ENCODE measurements around the gene CD2BP2. TPM values are rescaled to one million over a fixed set of nuclear protein-coding genes. Genes with fewer than 3 reads are reported as not detected.

Gene CD2BP2
- total RNA-seq, 1 donor from 2014 or later: 93.2 TPM

- Mint-ChIP-seq H3K4me3 (no peak overlapping the region), H3K27me3 (no peaks in the 10 kb centered on the region), H3K4me1 (peaks cover 30% of the 10 kb centered on the region), H3K36me3 (ENCODE audit: low read depth) (peaks cover 50% of the 10 kb centered on the region), H3K9me3 (no peaks in the 10 kb centered on the region), H3K27ac (no peak overlapping the region)
- DNase-seq: no peak
- intact Hi-C loops (cut with micrococcal nuclease): no loop called here
These were observed 4.7 kb upstream of the CD2BP2 start for GRCh38 chr16:30359871-30360170.

GRCh38 chr16:30358990-30359870, 4.1 kb upstream of the CD2BP2 start:
- no peaks in the 10 kb centered on the region for H3K9me3 Mint-ChIP-seq
- H3K36me3 Mint-ChIP-seq (ENCODE audit: low read depth): peaks cover 49% of the 10 kb centered on the region
- peaks cover 29% of the 10 kb centered on the region for H3K4me1 Mint-ChIP-seq
- H3K4me3 Mint-ChIP-seq: no peak overlapping the region
- intact Hi-C loops (cut with micrococcal nuclease): no loop called here
- DNase-seq: peak; percentile 56
- H3K27me3 Mint-ChIP-seq: no peaks in the 10 kb centered on the region
- no peak overlapping the region for H3K27ac Mint-ChIP-seq

- Mint-ChIP-seq H3K4me3 (no peak overlapping the region), H3K4me1 (peaks cover 32% of the 10 kb centered on the region), H3K27ac (no peak overlapping the region), H3K27me3 (no peaks in the 10 kb centered on the region), H3K36me3 (ENCODE audit: low read depth) (peaks cover 50% of the 10 kb centered on the region), H3K9me3 (no peaks in the 10 kb centered on the region)
- intact Hi-C loops (cut with micrococcal nuclease): no loop called here
- peak; percentile 57 for DNase-seq
These were observed 3.4 kb upstream of the CD2BP2 start for GRCh38 chr16:30358577-30358936.

GRCh38 chr16:30357715-30358576, 2.8 kb upstream of the CD2BP2 start:
- Mint-ChIP-seq H3K36me3 (ENCODE audit: low read depth) (peaks cover 49% of the 10 kb centered on the region), H3K27ac (no peak overlapping the region), H3K4me3 (no peak overlapping the region), H3K27me3 (no peaks in the 10 kb centered on the region), H3K4me1 (peaks cover 30% of the 10 kb centered on the region), H3K9me3 (no peaks in the 10 kb centered on the region)
- intact Hi-C loops (cut with micrococcal nuclease): no loop called here
- peak; percentile 56 for DNase-seq

- peaks cover 28% of the 10 kb centered on the region for H3K4me1 Mint-ChIP-seq
- DNase-seq: peak; percentile 57
- no peaks in the 10 kb centered on the region for H3K9me3 Mint-ChIP-seq
- H3K27me3 Mint-ChIP-seq: no peaks in the 10 kb centered on the region
- peaks cover 51% of the 10 kb centered on the region for H3K36me3 Mint-ChIP-seq (ENCODE audit: low read depth)
- intact Hi-C loops (cut with micrococcal nuclease): no loop called here
- H3K27ac Mint-ChIP-seq: peak overlapping the region; percentile 78
- H3K4me3 Mint-ChIP-seq: peak overlapping the region; percentile 16
These were observed 2.1 kb upstream of the CD2BP2 start for GRCh38 chr16:30357085-30357714.

- peak; percentile 70 for DNase-seq
- no peaks in the 10 kb centered on the region for H3K27me3 Mint-ChIP-seq
- peaks cover 30% of the 10 kb centered on the region for H3K4me1 Mint-ChIP-seq
- intact Hi-C loops (cut with micrococcal nuclease): no loop called here
- H3K9me3 Mint-ChIP-seq: no peaks in the 10 kb centered on the region
- peak overlapping the region; percentile 89 for H3K27ac Mint-ChIP-seq
- H3K4me3 Mint-ChIP-seq: peak overlapping the region; percentile 90
- H3K36me3 Mint-ChIP-seq (ENCODE audit: low read depth): peaks cover 53% of the 10 kb centered on the region
These were observed 1.4 kb upstream of the CD2BP2 start for GRCh38 chr16:30356401-30357084.

GRCh38 chr16:30355954-30356308, 823 bp upstream of the CD2BP2 start:
- peak; percentile 76 for DNase-seq
- Mint-ChIP-seq H3K27ac (peak overlapping the region; percentile 89), H3K36me3 (ENCODE audit: low read depth) (peaks cover 57% of the 10 kb centered on the region), H3K27me3 (no peaks in the 10 kb centered on the region), H3K9me3 (no peaks in the 10 kb centered on the region), H3K4me3 (peak overlapping the region; percentile 90), H3K4me1 (peaks cover 30% of the 10 kb centered on the region)
- intact Hi-C loops (cut with micrococcal nuclease): loop anchor here (1.0 to 2.0 kb wide), 2 partner anchors 14 to 21 kb away; partner anchors contain the start of gene TBC1D10B

- H3K4me3 Mint-ChIP-seq: peak overlapping the region; percentile 90
- H3K27me3 Mint-ChIP-seq: no peaks in the 10 kb centered on the region
- DNase-seq: no peak
- no peaks in the 10 kb centered on the region for H3K9me3 Mint-ChIP-seq
- peak overlapping the region; percentile 89 for H3K27ac Mint-ChIP-seq
- intact Hi-C loops (cut with micrococcal nuclease): loop anchor here (1.0 to 2.0 kb wide), 2 partner anchors 16 to 20 kb away; partner anchors contain the start of gene TBC1D10B
- peaks cover 43% of the 10 kb centered on the region for H3K4me1 Mint-ChIP-seq
- peaks cover 58% of the 10 kb centered on the region for H3K36me3 Mint-ChIP-seq (ENCODE audit: low read depth)
These were observed 525 bp downstream of the CD2BP2 start for GRCh38 chr16:30354423-30355143.

GRCh38 chr16:30353438-30354129, 1.5 kb downstream of the CD2BP2 start:
- DNase-seq: peak; percentile 61
- H3K27me3 Mint-ChIP-seq: no peaks in the 10 kb centered on the region
- intact Hi-C loops (cut with micrococcal nuclease): loop anchor here (2.0 kb wide), 1 partner anchor 19 kb away; no protein-coding TSS in a partner anchor
- peaks cover 65% of the 10 kb centered on the region for H3K36me3 Mint-ChIP-seq (ENCODE audit: low read depth)
- peaks cover 44% of the 10 kb centered on the region for H3K4me1 Mint-ChIP-seq
- H3K4me3 Mint-ChIP-seq: peak overlapping the region; percentile 90
- peak overlapping the region; percentile 60 for H3K27ac Mint-ChIP-seq
- H3K9me3 Mint-ChIP-seq: no peaks in the 10 kb centered on the region

GRCh38 chr16:30352488-30353401, 2.4 kb downstream of the CD2BP2 start:
- Mint-ChIP-seq H3K4me3 (peak overlapping the region; percentile 37), H3K9me3 (no peaks in the 10 kb centered on the region), H3K27me3 (no peaks in the 10 kb centered on the region), H3K4me1 (peaks cover 44% of the 10 kb centered on the region), H3K27ac (no peak overlapping the region), H3K36me3 (ENCODE audit: low read depth) (peaks cover 64% of the 10 kb centered on the region)
- no peak for DNase-seq
- intact Hi-C loops (cut with micrococcal nuclease): no loop called here

GRCh38 chr16:30351586-30352419, 3.3 kb downstream of the CD2BP2 start:
- peak overlapping the region; percentile 17 for H3K4me3 Mint-ChIP-seq
- peaks cover 57% of the 10 kb centered on the region for H3K36me3 Mint-ChIP-seq (ENCODE audit: low read depth)
- no peaks in the 10 kb centered on the region for H3K9me3 Mint-ChIP-seq
- peaks cover 39% of the 10 kb centered on the region for H3K4me1 Mint-ChIP-seq
- intact Hi-C loops (cut with micrococcal nuclease): no loop called here
- no peak for DNase-seq
- peak overlapping the region; percentile 47 for H3K27ac Mint-ChIP-seq
- H3K27me3 Mint-ChIP-seq: no peaks in the 10 kb centered on the region
